CD14-positive monocyte (primary cell): ENCODE measurements around the gene TMTC2. TPM values are rescaled to one million over a fixed set of nuclear protein-coding genes. Genes with fewer than 3 reads are reported as not detected.

Source experiments
- DNase-seq, 3 donors: peaks; one replicate each; pipeline ENCODE4 v3.0.0-alpha.2; 2011 to 2022
- H2AFZ ChIP-seq: 2 replicates; pipeline ENCODE4 v1.6.0; 2012; ENCODE audit warnings: mild to moderate bottlenecking, low read depth, low read length, inconsistent platforms; ENCODE audit not compliant: insufficient read depth, poor library complexity, severe bottlenecking
- H3K27ac ChIP-seq, 2 donors: 1 replicate in 1 of 2; 2 replicates in 1 of 2; pipeline ENCODE4 v1.5.1; 2012 to 2013; ENCODE audit warnings: low read length in 2 of 2, control low read depth in 1 of 2, inconsistent platforms in 1 of 2, low read depth in 1 of 2, mild to moderate bottlenecking in 1 of 2
- H3K27me3 ChIP-seq, 2 donors: one replicate each; pipeline versions ENCODE4 v1.6.0 to v1.6.1; 2011 to 2013; ENCODE audit warnings: low read length in 2 of 2; ENCODE audit not compliant: control insufficient read depth in 2 of 2, insufficient read depth in 2 of 2
- H3K36me3 ChIP-seq, 2 donors: replicated peaks in 1 of 2; 1 replicate in 1 of 2; 2 replicates in 1 of 2; pipeline versions ENCODE4 v1.5.1 to v1.6.1; 2012 to 2013; ENCODE audit warnings: low read length in 2 of 2, control low read depth in 1 of 2, inconsistent platforms in 1 of 2, mild to moderate bottlenecking in 1 of 2; ENCODE audit not compliant: insufficient read depth in 2 of 2, control insufficient read depth in 1 of 2
- H3K4me1 ChIP-seq, 2 donors: 1 replicate in 1 of 2; 2 replicates in 1 of 2; pipeline versions ENCODE4 v1.5.1 to v1.6.1; 2012 to 2013; ENCODE audit warnings: low read length in 2 of 2, control low read depth in 1 of 2, inconsistent platforms in 1 of 2, mild to moderate bottlenecking in 1 of 2, moderate library complexity in 1 of 2; ENCODE audit not compliant: insufficient read depth in 2 of 2, control insufficient read depth in 1 of 2
- H3K4me2 ChIP-seq: replicated peaks from 2 replicates; pipeline ENCODE3; 2012; ENCODE audit warnings: low read length, moderate library complexity, mild to moderate bottlenecking; ENCODE audit not compliant: poor library complexity, severe bottlenecking; ENCODE audit errors: extremely low read depth
- H3K4me3 ChIP-seq, 3 experiments: fragments of 200-600 bp in 1 of 3; sonication (generic) in 1 of 3; replicated peaks in 1 of 3; 1 replicate in 2 of 3; 2 replicates in 1 of 3; pipeline ENCODE4 v1.5.1; 2011 to 2013; ENCODE audit warnings: low read length in 3 of 3, mild to moderate bottlenecking in 3 of 3, control low read depth in 2 of 3, low read depth in 2 of 3, inconsistent platforms in 1 of 3, moderate library complexity in 1 of 3
- H3K79me2 ChIP-seq: 2 replicates; pipeline ENCODE4 v1.6.0; 2012; ENCODE audit warnings: mild to moderate bottlenecking, control low read depth, inconsistent platforms, low read length, moderate library complexity; ENCODE audit not compliant: insufficient read depth
- H3K9ac ChIP-seq: 2 replicates; pipeline ENCODE4 v1.6.0; 2017; ENCODE audit warnings: low read length, mild to moderate bottlenecking; ENCODE audit not compliant: insufficient read depth, poor library complexity, severe bottlenecking
- H3K9me3 ChIP-seq, 2 donors: replicated peaks in 1 of 2; 1 replicate in 1 of 2; 2 replicates in 1 of 2; pipeline versions ENCODE4 v1.5.1 to v1.6.1; 2012 to 2013; ENCODE audit warnings: low read length in 2 of 2, control low read depth in 1 of 2; ENCODE audit not compliant: control insufficient read depth in 1 of 2, insufficient read depth in 1 of 2
- H4K20me1 ChIP-seq: 2 replicates; pipeline ENCODE4 v1.6.0; 2012; ENCODE audit warnings: mild to moderate bottlenecking, low read length, control low read depth, moderate library complexity; ENCODE audit not compliant: insufficient read depth
- H3K27ac Mint-ChIP-seq, 7 donors: one replicate each; pipeline ENCODE4 v1.8.0; 2020; ENCODE audit warnings: mild to moderate bottlenecking in 7 of 7, mixed read lengths in 7 of 7, moderate library complexity in 6 of 7, inconsistent platforms in 2 of 7
- H3K27me3 Mint-ChIP-seq, 3 donors: one replicate each; pipeline ENCODE4 v1.8.0; 2021 to 2022; ENCODE audit warnings: low read depth in 3 of 3, mild to moderate bottlenecking in 3 of 3, mixed read lengths in 3 of 3, moderate library complexity in 3 of 3, inconsistent platforms in 1 of 3
- H3K36me3 Mint-ChIP-seq, 2 donors: one replicate each; pipeline ENCODE4 v1.8.0; 2020; ENCODE audit warnings: mixed read lengths in 2 of 2, inconsistent platforms in 1 of 2, mild to moderate bottlenecking in 1 of 2
- H3K4me1 Mint-ChIP-seq: one replicate; pipeline ENCODE4 v1.8.0; 2020; ENCODE audit warnings: mild to moderate bottlenecking, mixed read lengths
- H3K4me3 Mint-ChIP-seq, 2 donors: one replicate each; pipeline ENCODE4 v1.8.0; 2020; ENCODE audit warnings: mild to moderate bottlenecking in 2 of 2, mixed read lengths in 2 of 2, moderate library complexity in 1 of 2
- H3K9me3 Mint-ChIP-seq, 7 donors: one replicate each; pipeline ENCODE4 v1.8.0; 2020 to 2022; ENCODE audit warnings: mixed read lengths in 7 of 7, mild to moderate bottlenecking in 6 of 7, moderate library complexity in 6 of 7, inconsistent platforms in 2 of 7
- CTCF ChIP-seq: fragments of 200-600 bp; IDR thresholded peaks from one replicate; pipeline ENCODE4 v1.8.0; 2022; ENCODE audit warnings: antibody characterized with exemption, mild to moderate bottlenecking
- WGBS: methylation state at CpG from one replicate; pipeline ENCODE4 v1.1.5; 2013; ENCODE audit warnings: missing lambda C conversion rate; ENCODE audit not compliant: insufficient coverage; 5-methylcytosine and 5-hydroxymethylcytosine counted together
- intact Hi-C, 2 donors: fragments of 100-400 bp; cut with micrococcal nuclease; formaldehyde crosslinking; loops; one replicate each; pipeline versions ENCODE4 v1.15.0 to v1.15.1; 2023
- polyA plus RNA-seq, 3 donors: library from polyadenylated mRNA; depleted of rRNA in 1 of 3; unstranded in 2 of 3; stranded (reverse) in 1 of 3; fragments of 300-500 nt in 2 of 3; fragments of >200 nt in 1 of 3; fragmentation: Illumina TruSeq in 2 of 3; gene quantifications; 1 replicate in 2 of 3; 2 replicates in 1 of 3; pipeline ENCODE4 v1.2.3, GENCODE V29; 2012 to 2021

Gene TMTC2
- polyA plus RNA-seq, 3 donors = 2.5 to 15.7 (median 3.3) TPM

DNA sequence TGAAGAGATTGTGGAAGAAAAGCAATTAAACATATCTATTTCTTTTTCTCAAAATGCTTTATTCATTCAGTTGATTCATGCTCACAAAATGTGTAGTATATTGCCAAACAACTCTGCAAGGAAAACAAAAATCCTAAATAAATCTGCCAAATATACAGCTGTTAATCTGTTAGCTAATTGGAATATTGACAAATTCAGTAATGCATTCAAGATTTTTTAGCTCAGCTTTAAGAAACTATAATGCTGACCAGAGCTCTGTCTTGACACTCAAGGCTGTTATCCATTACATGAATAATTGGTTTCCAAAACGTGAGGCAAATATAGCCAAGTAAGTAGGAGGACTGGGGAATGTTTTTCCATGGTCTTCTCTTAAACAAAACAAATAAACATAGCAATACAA, 146.8 kb downstream of the TMTC2 start:
- Histone ChIP-seq H3K4me3 (no peak overlapping the region), H3K9me3 (no peaks in the 10 kb centered on the region), H4K20me1 (no peaks in the 10 kb centered on the region), H3K36me3 (no peaks in the 10 kb centered on the region), H3K4me1 (peaks cover 23 to 26% of the 10 kb centered on the region in 2 donors), H3K27ac (no peak overlapping the region), H2AFZ (no peak overlapping the region), H3K9ac (no peak overlapping the region), H3K79me2 (peaks cover 4% of the 10 kb centered on the region), H3K4me2 (no peak overlapping the region), H3K27me3 (no peaks in the 10 kb centered on the region)
- TF ChIP-seq CTCF = no peak
- H3K27ac Mint-ChIP-seq = no peak overlapping the region
- peaks cover 10 to 17% of the 10 kb centered on the region in 2 donors for H3K36me3 Mint-ChIP-seq
- no peak for DNase-seq
- peaks cover 0 to 2% (median 0%) of the 10 kb centered on the region in 7 donors for H3K9me3 Mint-ChIP-seq
- no CpG with 5 or more reads among the region's 1 CpG for WGBS
- H3K4me1 Mint-ChIP-seq = peaks cover 37% of the 10 kb centered on the region
- H3K4me3 Mint-ChIP-seq = no peak overlapping the region
- intact Hi-C loops = no loop called here
- H3K27me3 Mint-ChIP-seq = no peaks in the 10 kb centered on the region

DNA sequence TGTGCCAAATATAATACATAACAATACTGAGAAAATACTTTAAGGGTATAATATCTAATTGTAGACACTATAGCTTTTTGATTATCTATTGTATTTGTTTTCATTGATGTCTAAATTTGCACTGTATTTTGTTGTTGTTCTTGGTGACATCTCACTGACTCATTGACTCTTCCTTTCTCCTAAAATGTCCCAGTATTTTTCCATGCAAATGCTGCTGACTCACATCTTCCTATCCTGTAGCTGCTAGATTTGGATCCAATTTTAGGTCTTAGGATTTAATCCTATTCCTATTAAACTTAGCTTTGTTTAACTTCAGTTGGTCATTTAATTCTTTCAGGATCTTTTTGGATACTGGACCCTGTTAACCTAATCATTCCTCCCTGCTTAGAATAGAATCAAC, 148.5 kb downstream of the TMTC2 start:
- H3K4me3 Mint-ChIP-seq = no peak overlapping the region
- intact Hi-C loops = no loop called here
- no peak overlapping the region for H3K4me3 ChIP-seq
- TF ChIP-seq CTCF = no peak
- peaks cover 11 to 18% of the 10 kb centered on the region in 2 donors for H3K36me3 Mint-ChIP-seq
- peaks cover 0 to 2% (median 0%) of the 10 kb centered on the region in 7 donors for H3K9me3 Mint-ChIP-seq
- H3K9me3 ChIP-seq = no peaks in the 10 kb centered on the region
- no peaks in the 10 kb centered on the region for H3K27me3 ChIP-seq
- no peak overlapping the region for H3K27ac Mint-ChIP-seq
- no peaks in the 10 kb centered on the region for H3K27me3 Mint-ChIP-seq
- no peaks in the 10 kb centered on the region for H3K36me3 ChIP-seq
- H3K4me1 Mint-ChIP-seq = peaks cover 47% of the 10 kb centered on the region
- H2AFZ ChIP-seq = no peak overlapping the region
- H3K27ac ChIP-seq = no peak overlapping the region
- peaks cover 23 to 26% of the 10 kb centered on the region in 2 donors for H3K4me1 ChIP-seq
- H3K9ac ChIP-seq = no peak overlapping the region
- H4K20me1 ChIP-seq = no peaks in the 10 kb centered on the region
- DNase-seq = no peak
- peaks cover 4% of the 10 kb centered on the region for H3K79me2 ChIP-seq
- H3K4me2 ChIP-seq = no peak overlapping the region
